HG02938 (cell line): ENCODE results near the gene SEPTIN3.

Source experiments
- ATAC-seq: cut with Tn5 transposase; IDR thresholded peaks from one replicate; pipeline ENCODE4 v1.9.1; 2021; ENCODE audit warnings: mild to moderate bottlenecking, moderate library complexity; ENCODE audit not compliant: unreplicated experiment

The SEPTIN3 gene, protein sequence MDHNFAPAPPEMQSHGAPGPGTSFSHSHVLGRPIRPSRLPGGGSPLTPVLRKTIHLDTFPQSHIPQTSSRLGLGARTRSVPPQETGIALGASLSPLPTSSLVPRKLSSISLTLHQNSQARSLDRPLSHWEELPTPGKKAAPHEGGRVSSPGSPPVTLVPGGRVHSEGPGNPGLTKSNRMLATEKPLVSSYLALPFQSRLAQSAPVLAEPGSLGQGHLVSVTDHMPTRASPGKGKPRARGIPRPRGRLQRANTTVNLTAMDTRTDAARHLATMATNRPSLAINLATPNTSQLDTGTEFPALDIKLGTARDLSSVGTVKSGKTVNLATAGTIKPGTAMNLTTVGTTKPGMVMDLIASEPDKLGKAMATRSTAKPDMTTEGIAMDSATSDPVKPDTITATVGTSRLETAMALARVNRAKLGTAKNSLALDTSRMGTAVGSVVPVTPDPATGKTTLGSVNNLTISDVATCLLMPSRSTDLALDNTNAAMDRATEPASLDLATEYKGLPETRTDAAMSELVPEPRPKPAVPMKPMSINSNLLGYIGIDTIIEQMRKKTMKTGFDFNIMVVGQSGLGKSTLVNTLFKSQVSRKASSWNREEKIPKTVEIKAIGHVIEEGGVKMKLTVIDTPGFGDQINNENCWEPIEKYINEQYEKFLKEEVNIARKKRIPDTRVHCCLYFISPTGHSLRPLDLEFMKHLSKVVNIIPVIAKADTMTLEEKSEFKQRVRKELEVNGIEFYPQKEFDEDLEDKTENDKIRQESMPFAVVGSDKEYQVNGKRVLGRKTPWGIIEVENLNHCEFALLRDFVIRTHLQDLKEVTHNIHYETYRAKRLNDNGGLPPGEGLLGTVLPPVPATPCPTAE

DNA sequence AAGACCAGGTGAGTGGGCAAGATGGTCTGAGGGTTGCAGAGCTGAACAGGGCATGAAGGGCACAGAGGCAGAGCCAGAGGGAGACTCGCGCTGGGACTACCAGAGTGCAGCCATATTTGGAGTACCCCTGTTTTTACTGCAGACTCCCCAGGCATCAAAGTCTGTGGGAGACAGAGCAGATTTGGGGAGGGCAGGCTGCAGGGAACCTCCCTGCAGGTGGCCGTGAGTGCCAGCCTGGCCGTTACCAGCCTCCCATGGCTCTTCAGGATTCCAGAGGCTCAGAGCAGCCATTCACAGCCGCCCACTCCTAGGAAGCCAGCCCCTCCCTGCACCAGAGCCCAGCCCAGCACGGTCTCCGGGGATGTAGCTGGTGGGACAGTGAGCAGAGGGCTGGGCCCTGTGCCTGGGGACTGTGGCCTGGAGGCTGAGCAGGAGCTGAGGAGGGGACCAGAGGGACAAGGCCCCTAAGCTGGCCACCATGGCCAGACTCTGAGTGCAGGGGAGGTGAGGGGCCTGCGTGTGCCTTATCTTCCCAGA lies at the start of gene SEPTIN3:
SEPTIN3 (plus strand) TSS at position 334 of the 537 bp plus-strand sequence. CDS start 2,050 bp downstream, outside the sequence.
- ATAC-seq, result no peak

DNA sequence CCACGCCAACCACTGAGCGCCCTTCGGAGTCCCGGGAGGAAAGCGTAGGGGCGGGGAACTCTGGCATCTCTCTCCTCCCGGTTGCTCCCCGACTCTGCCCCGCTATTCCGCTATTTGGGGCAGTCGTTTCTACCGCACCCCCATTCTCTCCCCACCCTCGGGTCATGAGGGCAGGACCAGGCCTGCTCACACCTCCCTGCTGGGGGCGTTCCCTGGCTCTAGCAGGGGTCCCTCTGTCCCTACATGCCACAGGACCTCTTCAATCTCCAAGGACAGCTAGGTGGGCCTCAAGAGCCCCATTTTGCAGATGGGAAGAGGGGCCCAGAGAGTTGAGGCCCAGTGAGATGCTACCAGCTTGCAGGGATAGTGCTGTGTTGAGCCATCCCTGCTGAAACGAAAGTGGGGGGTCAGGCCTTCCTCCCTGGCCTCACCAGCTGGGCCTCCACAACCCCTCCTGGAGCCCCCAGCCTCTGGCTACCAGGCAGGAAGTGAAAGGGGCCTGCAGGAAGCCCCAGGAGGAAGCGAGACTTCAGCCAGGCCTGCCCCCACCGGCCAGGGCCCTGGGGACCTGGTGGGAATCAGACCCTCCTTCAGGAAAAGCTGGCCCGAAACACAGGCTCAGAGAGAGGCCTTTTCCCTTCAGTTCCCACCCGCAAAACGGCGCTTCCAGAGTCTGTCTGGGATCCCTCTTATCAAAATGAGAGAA lies 48.8 kb upstream of the SEPTIN3 start:
- no peak for ATAC-seq

DNA sequence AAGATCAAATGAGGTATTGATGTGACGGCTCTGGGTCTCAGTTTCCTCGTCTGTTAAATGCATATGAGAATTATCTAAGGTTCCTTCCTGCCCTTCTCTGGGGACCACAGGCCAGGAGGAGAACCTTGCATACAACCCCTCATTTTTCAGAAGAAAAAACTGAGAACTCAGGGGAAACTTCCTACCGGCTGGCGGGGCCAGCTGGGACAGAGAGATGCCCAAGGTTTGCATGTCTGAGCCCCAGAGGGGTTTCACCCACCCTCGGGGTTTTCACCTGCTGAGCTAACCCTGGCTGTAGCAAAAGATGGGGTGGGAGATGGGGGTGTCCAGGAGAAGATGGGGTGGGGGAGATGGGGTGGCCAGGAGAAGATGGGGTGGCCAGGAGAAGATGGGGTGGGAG lies 46.9 kb upstream of the SEPTIN3 start:
- no peak for ATAC-seq

DNA sequence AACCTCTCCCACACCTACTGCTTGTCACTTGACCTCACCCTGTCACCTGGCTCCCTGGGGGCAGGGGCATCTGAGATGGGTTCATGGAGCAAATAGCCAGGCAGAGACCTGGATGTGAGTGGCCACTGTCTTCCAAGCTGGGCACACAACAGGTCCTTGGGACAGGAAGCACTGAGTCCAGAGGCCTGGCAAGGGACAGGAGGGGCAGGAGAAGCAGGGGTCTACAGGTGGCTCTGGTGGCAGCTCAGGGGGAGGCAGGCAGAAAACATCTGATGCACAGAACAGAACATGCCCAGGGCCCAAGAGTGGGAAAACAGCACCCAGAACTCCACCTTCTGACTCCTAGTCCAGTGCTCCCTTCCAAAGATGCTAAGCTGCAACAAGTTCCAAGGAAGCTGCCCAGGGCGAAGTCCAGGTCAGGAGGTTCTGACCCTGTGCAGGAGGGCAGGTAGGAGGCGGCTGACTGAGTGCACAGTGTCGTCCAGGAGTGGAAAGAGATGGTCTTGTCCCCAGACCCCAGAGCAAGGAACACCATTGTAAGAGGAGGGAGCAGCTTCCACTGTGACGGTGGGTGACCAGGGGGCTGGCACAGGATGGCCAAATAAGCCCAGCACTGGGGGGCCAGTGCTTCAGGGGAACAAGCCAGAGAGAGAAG lies 46.2 kb upstream of the SEPTIN3 start:
- no peak for ATAC-seq

DNA sequence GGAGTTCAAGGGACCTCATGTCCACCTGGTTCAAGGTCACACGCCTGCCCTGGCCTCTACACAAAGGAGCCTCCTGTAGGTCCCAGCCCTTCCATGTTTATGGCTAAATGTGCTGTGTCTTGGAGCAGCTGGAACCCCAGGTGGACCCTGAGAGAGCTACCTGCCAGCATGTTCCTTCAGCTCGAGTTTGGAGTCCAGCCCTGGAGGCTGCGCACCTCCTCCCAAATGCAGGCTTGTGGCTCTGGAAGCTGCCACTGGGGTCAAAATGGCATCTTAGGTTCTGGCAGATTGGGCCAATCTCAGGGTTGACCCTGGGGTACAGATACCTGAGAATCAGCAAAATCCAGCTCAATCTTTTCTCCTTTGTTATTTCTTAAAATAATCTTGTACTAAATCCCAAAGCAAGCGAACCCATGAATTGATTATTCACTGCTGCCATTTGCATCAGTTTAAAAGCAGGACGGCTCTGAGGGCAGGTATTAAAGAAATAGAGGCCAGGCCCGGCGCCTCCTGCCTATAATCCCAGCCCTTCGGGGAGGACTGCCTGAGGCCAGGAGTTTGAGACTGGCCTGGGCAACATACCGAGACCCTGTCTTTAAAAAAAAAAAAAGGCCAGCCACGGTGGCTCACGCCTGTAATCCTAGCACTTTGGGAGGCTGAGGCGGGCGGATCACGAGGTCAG lies 45.5 kb upstream of the SEPTIN3 start:
- no peak for ATAC-seq

DNA sequence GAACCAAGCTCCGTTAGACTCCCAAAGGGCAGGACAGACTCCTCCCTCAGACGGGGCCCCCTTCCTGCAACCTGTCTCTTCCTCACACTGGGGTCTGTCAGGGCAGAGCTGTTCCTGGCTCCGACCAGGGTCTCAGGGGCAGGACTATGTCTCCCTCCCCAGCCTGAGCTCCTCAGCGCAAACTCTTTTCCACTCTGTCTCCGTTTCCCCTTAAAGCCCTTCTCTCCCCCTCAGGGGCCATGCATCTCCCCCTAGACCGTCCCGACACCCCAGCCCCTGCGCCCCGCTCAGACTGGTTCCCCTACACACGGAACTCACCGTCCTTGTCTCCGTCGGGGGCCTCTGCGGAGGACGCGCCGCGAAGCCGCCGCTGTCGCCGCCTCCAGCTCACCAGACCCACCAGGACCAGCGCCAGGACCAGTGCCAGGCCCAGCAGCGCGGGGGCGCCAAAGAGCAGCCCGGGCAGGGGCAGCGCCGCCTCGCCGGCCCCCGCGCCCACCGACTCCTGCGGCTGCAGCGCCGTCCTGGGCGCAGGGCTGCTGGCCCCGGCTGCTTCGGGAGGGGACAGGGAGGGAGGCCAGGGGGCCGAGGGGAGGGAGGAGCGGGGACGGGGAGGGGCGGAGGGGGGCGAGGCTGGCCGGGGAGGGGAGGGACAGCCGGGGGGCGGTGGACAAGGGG lies 43.3 kb upstream of the SEPTIN3 start:
- no peak for ATAC-seq

DNA sequence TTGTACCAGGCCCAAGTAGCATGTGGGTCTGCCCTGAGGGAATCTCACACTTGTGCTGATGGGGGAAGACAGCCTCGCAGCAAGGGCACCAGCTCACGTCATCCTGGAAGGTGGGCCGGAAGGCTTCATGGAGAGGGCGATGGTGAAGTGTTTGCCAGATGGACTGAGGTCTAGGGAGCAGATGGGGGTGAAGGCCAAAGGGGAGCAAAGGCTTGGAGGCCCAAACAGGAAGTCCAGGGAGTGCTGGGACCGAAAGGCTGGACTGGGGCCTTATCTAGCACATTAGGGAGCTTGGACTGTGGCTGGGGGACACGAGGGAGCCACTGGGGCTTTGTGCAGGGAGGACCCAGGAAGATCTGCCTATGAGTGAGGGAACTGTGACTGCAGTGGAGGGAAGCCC lies 41.4 kb upstream of the SEPTIN3 start:
- no peak for ATAC-seq

DNA sequence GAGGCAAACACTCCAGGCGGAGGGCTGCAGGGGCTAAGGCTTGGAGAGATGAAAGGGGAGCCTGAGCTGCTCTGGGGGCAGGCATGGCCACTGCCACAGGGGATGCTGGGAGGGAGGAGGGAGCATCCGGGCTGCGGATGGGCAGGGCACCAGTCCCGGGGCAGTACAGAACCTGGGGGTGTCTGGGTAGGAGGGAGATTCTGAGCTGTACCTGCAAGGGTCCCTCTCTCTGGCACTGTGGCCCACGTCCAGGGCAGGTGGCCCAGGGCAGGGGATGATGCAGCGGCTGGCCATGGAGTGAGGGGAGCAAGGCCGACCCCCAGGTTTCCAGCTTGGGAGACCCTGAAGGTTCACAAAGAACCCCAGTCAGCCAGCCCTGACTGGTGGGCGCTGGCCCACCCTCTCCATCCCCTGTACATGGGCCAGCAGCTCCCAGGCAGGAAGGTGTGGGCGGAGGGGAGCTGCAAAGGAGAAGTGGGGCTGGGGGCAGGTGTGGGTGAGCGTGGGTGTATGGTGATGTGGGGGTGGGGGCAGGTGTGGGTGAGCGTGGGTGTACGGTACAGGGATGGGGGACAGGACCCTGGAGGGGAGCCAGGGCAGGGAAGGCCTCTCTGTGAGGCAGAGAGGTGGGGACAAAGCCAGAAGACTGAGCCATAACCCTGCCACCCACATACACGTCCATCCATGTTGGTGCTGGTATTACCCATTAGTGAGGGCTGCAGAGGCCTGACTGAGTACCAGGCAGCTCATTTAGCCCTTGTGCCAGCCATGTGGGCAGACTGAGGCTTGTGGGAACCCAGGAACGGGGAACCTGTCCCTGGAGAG lies 40.4 kb upstream of the SEPTIN3 start:
- ATAC-seq, result no peak

DNA sequence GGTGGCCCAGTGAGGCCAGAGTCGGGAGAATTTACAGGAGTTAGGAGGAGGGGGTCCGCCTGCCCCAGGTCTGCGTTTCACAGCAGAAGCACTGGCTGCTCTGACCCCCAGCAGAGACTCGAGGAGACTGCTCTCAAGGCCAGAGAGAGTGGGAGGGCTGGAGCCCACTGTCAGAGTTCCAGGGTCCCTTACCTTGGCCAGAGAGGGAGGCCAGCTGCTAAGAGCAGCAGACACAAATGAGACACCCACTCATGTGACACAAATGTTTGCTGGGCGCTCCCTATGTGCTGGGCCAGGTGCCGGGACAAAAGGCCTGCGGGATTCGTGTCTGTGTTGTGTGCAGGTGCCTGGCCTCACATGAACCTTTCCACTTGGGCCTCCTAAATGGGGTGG lies 39.8 kb upstream of the SEPTIN3 start:
- ATAC-seq, result no peak

DNA sequence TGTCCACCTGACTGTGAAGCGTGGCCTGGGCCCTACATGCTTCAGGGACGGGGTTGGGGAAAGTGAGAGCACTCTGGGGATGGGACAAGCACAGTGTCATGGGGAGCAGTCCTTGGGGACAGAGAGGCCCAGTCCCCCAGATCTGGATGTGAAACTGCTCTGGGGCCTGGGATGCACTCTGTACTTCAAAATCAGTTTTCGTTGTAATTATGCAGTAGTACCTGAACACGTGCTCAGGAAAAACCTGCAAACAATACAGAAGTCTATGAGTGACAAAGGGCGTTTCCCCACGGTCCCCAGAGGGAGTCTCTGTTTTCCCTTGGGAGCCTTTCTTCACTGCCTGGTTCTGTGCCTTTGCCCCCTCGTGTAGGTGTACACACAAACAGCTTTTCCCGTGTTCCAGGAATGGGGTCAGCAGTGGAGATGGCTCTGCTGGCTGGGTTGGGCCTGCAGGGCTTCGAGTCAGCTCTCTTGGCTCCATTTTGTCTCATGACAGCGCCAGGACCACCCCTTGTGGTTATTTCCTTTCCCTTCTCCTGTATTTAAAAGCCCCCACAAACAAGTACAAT lies 37.5 kb upstream of the SEPTIN3 start:
- ATAC-seq, result no peak

DNA sequence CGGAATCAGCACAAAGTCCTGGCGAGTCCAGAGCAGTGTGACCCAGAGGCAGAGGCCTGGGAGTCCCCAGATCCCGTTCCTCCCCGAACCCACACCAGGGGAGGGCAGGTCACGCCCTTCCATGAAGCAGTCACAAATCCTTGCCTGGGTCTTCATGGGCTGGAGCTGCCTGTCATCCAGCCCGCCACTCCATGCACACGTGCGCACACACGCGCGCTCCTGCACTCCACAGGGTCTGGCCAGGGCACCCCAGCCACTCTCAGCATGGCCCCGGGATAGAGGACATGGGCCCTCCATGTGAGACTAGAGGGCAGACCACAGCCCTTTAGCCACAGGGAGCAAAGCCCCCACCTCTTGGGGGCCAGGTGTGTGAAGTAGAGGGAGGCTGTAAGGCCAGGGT lies 36.9 kb upstream of the SEPTIN3 start:
- ATAC-seq, result no peak

DNA sequence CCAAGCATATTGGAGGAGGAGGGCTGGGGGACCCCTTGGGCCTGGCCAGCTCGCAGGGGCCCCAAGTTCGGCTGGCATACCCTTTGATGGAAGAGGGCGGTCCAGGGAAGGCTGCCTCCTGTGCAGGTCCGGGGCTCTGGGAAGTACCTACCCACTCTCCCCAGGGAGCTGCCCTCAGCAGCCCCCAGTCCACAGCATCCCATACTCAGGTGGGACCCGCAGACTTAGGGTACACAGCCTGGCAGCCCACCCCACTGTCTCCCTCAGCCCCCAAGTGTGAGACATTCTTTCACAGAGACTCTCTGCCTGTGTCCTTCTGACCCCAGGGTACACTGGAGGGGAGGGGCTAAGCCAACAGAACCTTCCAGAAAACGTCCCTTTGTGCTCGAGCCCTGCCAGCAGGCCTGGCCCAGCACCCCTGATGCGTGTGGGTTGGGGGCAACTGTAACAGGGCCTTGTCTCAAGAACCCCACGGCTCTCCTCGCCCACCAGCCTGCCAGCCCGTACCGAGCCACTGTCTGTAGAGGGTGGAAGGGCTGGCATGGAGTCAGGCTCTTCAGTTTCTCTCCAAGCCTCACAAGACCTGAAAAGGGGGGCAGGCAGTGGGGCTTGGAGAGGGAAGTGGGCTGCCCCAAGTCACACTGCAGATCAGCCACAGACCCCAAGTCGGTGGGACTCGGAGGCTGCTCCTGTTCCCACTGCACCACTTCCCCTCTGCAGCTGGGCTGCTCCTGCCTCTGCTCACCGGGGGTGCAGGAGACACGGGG lies 35.6 kb upstream of the SEPTIN3 start:
- no peak for ATAC-seq

DNA sequence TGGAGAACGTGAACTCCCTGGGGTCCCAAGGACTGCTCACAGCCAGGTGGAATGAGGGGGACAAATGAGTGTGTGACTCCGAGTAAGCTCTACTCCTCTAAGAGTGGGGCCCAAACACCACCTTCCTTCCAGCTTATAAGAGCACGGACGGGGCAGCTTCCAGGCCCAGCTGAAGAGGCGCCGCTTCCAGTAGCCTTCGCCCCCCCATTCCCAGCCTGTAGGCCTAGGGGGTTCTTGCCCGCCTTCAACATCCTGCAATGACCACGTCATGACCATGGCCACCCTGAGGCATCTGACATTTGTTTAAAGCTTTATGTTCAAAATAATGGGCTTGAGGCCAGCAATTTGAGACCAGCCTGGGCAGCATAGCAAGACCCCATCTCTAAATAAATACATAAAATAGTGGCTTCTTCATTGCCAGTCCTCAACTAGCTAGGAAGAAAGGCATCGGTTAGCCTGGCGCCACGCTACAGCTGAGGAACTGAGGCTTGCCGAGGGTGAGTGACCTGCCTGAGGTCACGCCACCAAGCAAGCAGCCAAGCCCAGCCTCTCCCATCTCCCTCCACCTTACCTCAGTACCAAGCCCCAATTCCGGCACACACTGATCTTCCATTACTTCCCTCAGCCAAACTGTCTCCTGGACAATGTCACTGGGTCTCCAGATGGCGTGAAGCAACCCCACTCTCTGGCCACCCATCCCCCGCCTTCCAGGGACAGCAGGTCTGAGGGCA lies 34.8 kb upstream of the SEPTIN3 start:
- ATAC-seq, result no peak

DNA sequence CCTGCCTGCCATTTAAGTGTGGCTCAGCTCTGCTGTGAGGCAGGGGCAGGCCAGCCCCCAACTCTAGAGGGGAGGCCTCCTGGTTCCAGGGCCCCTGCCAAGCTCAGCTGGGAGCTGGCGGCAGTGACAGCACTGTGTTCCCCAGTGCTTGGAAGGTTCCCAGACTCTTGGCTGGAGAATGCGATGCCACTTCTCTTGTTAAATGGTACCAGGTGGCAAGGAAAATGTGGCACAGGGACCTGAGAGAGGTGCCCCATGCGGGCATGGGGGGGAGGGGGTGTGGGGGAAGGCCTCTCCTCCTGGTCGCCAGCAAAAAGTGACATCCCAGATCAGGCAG lies 34.3 kb upstream of the SEPTIN3 start:
- ATAC-seq, result no peak

DNA sequence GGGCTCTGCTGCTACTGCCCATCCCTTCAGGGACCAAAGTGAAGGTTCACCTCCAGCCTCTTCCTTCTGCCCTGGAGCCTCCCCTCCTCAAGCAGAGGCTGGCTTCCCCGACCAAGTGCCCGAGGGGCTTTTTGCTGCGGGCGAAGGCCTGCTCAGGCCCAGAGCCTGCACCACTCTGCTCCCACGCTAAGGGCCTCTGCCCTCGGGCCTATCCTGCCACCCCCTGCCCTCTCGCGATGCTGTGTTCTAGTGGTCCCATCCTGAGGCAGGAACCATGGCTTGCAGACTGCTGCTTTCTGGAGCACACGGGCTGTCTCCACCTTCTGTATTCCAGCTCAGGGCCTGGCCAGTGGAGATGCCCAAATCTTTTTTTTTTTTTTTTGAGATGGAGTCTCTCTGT lies 33.7 kb upstream of the SEPTIN3 start:
- ATAC-seq, result no peak

DNA sequence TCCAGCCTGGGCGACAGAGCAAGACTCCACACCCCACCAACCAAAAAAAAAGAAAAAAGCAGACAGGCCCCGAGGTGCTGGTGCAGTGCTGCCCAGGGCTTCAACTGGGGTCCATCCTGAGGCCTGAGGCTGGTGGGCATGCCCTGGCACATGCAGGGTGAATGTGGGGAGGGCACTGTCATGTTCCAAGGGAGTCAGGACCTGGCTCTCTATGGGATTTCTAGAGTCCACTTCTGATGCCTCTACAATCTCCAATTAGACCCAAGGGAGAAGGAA lies 32.4 kb upstream of the SEPTIN3 start:
- no peak for ATAC-seq
